HEK293 (cell line): ENCODE data around the gene ZBTB43.
"Not testable (repeated sequence)": the region's sequence is repeated elsewhere in the genome, so short reads cannot be mapped to it uniquely, and the experiment has no call there.

Source experiments
- CTCF ChIP-seq: fragments of 450-650 bp; formaldehyde crosslinking; IDR thresholded peaks from 2 replicates; pipeline ENCODE4 v1.5.1; 2016; ENCODE audit warnings: missing biosample characterization, missing genetic modification characterization
- KLF10 ChIP-seq: fragments of 450-650 bp; IDR thresholded peaks from 2 replicates; pipeline ENCODE4 v1.5.1; 2018; ENCODE audit warnings: missing biosample characterization, mild to moderate bottlenecking, missing genetic modification characterization
- MZF1 ChIP-seq: fragments of 450-650 bp; formaldehyde crosslinking; IDR thresholded peaks from 2 replicates; pipeline ENCODE4 v1.5.1; 2017; ENCODE audit warnings: missing biosample characterization, missing genetic modification characterization, borderline replicate concordance
- REST ChIP-seq: fragments of 450-650 bp; formaldehyde crosslinking; IDR thresholded peaks from 2 replicates; pipeline ENCODE4 v1.5.1; 2016; ENCODE audit warnings: missing biosample characterization, missing genetic modification characterization
- YY1 ChIP-seq: fragments of 450-650 bp; formaldehyde crosslinking; IDR thresholded peaks from 2 replicates; pipeline ENCODE4 v1.5.1; 2018; ENCODE audit warnings: missing biosample characterization, missing genetic modification characterization
- ZBTB17 ChIP-seq: fragments of 450-650 bp; formaldehyde crosslinking; IDR thresholded peaks from 2 replicates; pipeline ENCODE4 v1.5.1; 2016; ENCODE audit warnings: missing biosample characterization, missing genetic modification characterization
- ZBTB6 ChIP-seq: fragments of 450-650 bp; formaldehyde crosslinking; IDR thresholded peaks from 2 replicates; pipeline ENCODE4 v1.5.1; 2017; ENCODE audit warnings: missing biosample characterization, missing genetic modification characterization
- ZBTB7A ChIP-seq: fragments of 450-650 bp; formaldehyde crosslinking; IDR thresholded peaks from 2 replicates; pipeline ENCODE4 v1.5.1; 2016; ENCODE audit warnings: low read depth, missing biosample characterization, missing genetic modification characterization
- ZNF169 ChIP-seq: fragments of 450-650 bp; formaldehyde crosslinking; IDR thresholded peaks from 2 replicates; pipeline ENCODE4 v1.5.1; 2016; ENCODE audit warnings: missing biosample characterization, missing genetic modification characterization
- ZNF202 ChIP-seq: fragments of 450-650 bp; formaldehyde crosslinking; IDR thresholded peaks from 2 replicates; pipeline ENCODE4 v1.5.1; 2016; ENCODE audit warnings: missing biosample characterization, missing genetic modification characterization, borderline replicate concordance
- ZNF670 ChIP-seq: fragments of 450-650 bp; formaldehyde crosslinking; IDR thresholded peaks from 2 replicates; pipeline ENCODE4 v1.5.1; 2016; ENCODE audit warnings: missing biosample characterization, missing genetic modification characterization, low read depth
- ZNF837 ChIP-seq: fragments of 450-650 bp; formaldehyde crosslinking; IDR thresholded peaks from 2 replicates; pipeline ENCODE4 v1.5.1; 2016; ENCODE audit warnings: missing biosample characterization, missing genetic modification characterization

- TF ChIP-seq CTCF (tag by site-specific recombination); ZNF169 (tag by site-specific recombination); ZBTB7A (tag by site-specific recombination); YY1 (tag by site-specific recombination); MZF1 (tag by site-specific recombination); ZNF670 (tag by site-specific recombination); ZBTB17; REST; KLF10 (tag by site-specific recombination); ZNF202 (tag by site-specific recombination); ZBTB6; ZNF837 (tag by site-specific recombination): not testable (repeated sequence)
Measured at GRCh38 chr9:126824052-126824451, 19.2 kb downstream of the ZBTB43 start.
